DMS153 (cell line): ENCODE data around the gene COX8C.
"Not testable (repeated sequence)": the region's sequence is repeated elsewhere in the genome, so short reads cannot be mapped to it uniquely, and the experiment has no call there.

Experiments
- DNase-seq: peaks from one replicate; lab custom pipeline; 2025; lab: John Stamatoyannopoulos, UW

Gene COX8C

DNA sequence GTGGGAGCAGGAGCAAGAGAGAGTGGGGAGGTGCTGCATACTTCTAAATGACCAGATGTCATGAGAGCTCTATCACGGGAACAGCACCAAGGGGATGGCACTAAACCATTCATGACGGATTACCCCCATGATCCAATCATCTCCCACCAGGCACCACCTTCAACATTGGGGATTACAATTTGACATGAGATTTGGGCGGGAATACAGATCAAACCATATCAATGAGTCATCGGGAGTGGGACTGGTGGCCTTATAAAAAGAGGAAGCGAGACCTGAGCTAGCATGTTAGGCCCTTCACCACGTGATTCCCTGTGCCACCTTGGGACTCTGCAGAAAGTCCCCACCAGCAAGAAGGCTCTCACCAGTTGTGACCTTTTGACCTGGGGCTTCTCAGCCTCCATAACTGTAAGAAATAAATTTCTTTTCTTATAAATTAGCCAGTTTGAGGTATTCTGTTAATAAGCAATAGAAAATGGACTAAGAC lies 28.7 kb downstream of the COX8C start:
- DNase-seq: no peak

DNA sequence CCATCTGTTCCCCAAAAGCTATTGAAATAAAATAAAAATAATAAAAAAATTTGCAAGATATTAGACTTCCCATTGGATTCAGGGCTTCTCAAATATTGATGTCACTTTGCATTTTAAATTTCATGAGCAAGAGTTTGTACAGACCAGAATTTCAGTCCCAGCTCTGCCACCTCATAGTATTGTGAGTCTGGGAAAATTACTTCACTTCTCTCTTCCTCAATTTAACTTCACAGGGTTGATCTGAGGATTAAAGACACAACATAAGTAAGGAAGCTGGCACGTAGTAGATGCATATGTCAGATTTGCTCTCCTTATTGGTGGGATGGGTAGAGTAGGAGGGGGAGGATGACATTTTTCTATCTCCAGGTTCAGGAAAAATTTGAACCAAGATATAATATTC lies 32.8 kb downstream of the COX8C start:
- no peak for DNase-seq

DNA sequence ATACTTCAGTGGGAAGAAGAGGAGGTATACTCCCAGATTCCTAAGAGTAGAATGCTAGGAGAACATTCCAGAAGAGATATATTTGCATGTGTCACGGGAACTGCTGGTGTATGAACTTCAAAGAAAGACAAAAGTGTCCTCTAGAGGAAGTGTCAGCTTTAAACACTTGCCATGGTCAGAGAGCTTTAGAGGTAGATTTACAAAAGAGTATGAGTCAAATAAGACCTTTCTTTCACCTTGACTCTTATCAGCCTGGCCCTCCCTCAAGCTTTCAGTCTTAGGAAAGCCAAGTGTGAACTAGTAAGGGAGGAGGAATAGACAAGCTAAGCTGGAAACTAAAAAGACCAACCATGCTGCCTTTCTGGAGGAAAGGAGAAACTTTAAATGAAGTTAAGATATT lies 34.7 kb downstream of the COX8C start:
- DNase-seq: no peak

DNA sequence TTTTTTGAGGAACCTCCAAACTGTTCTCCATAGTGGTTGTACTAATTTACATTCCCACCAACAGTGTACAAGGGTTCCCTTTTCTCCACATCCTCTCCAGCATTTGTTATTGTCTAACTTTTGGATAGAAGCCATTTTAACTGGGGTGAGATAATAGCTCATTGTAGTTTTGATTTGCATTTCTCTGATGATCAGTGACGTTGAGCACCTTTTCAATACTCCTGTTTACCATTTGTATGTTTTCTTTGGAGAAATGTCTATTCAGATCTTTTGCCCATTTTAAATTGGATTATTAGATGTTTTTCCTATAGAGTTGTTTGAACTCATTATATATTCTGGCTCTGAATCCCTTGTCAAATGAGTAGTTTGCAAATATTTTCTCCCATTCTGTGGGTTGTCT lies 37.3 kb downstream of the COX8C start:
- DNase-seq: not testable (repeated sequence)

DNA sequence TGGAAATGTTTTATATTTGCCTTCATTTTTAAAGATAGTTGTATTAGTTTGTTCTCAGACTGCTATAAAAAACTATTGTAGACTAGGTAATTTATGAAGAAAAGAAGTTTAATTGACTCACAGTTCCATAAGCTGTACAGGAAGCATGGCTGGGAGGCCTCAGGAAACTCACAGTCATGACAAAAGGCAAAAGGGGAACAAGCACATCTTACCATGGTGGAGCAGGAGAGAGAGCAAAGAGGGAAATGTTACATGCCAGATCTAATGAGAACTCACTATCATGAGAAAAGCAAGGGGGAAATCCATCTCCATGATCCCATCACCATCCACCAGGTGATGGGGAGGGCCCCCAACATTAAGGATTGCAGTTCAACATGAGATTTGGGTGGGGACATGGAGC lies 48.2 kb downstream of the COX8C start:
- no peak for DNase-seq

DNA sequence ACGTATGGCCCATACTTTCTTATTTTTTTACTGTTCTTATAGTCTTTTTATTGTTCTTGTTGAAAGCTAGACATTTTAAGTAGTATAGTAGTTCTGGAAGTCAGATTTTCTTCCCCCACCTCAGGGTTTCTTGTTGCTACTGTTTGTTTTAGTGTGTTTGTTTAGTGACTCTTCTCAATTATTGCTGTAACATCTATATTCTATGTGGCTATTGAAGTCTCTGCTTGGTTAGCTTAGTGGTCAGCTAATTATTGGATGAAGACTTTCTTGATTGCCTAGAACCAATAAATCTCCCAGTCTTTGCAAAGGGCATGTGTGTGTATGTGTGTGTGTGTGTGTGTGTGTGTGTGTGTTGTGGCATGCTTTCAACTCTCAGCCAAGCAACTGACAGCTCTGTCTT lies 49.5 kb downstream of the COX8C start:
- DNase-seq: no peak
